ENCODE data around the gene FOXN1. TPM values are rescaled to one million over a fixed set of nuclear protein-coding genes. Genes with fewer than 3 reads are reported as not detected.
A peak's percentile ranks its signal among the peaks of the same experiment; 100 is the strongest.

Gene FOXN1
- total and polyA plus RNA-seq, 12 donors: not detected

DNA sequence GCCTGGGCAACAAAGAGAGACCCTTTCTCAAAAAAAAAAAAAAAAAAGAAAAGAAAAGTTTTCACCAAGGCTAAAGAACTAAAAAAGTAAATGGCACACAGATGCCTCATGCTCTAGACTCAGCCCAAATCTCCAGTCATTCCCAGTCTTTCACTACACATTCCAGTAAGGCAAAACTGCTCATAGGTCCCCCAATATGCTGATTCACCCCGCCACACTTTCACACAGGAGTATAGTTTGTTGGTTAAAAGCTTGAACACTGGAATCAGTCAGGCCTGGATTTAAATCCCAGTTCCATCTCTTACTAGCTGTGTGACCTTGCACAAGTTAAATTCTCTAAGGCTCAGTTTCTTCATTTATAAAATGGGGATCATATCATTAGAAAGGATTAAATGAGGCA lies 63.3 kb downstream of the FOXN1 start:
- no peak for TF ChIP-seq CTCF (IDR thresholded peaks at IDR 0.05)
- H3K36me3 ChIP-seq: peaks cover 0 to 44% (median 0%) of the 10 kb centered on the region in 9 donors
- intact Hi-C loops (cut with DNase I): no loop called here
- no peak for ATAC-seq
- WGBS, 2 donors: 97 to 100% methylated on average over 1 of the region's 1 CpG
- H3K27me3 ChIP-seq: no peaks in the 10 kb centered on the region
- H3K9me3 ChIP-seq: no peaks in the 10 kb centered on the region
- H3K27ac ChIP-seq: no peak overlapping the region
- DNase-seq: no peak
- no peak overlapping the region for H3K4me3 ChIP-seq
- H3K4me1 ChIP-seq: peaks cover 5 to 60% (median 38%) of the 10 kb centered on the region in 9 donors

DNA sequence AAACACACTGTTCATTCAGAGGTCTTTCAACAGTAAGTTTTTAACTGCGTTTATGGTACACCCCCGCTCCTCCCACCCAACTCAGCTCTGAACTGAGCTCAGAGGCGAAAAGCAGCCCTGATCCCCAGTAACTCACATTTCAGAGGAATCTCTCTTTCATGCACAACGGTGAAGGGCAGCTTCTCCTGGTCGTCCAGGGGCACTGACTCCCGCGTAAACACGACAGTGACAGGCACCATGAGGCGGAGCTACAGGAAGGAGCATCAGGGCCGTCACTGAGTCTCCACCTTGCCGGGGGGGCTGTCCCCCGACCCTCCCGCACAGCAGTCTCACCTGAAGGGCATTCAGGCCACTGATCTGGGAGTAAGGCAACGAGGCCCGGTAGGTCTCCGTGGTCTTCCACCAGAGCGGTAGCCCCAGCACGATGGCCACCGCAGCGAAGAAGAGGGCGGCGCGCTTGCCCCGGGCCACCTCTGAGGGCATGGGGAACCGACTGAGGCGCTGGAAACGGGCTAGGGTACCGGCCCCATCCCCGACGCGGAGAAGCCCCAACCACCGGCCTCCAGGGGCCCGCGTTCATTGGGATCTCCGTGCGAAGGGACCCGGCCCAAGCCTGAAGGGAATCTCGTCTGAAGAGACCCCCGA lies 64.7 kb downstream of the FOXN1 start:
- Histone ChIP-seq H3K36me3 (peaks cover 0 to 39% (median 0%) of the 10 kb centered on the region in 9 donors), H3K4me3 (peak overlapping the region; percentile 78 to 99 (median 97)), H3K27me3 (no peaks in the 10 kb centered on the region), H3K4me1 (peaks cover 5 to 60% (median 43%) of the 10 kb centered on the region in 9 donors), H3K9me3 (no peaks in the 10 kb centered on the region), H3K27ac (peak overlapping the region in 9 of 10 donors; percentile 83 to 92 (median 87))
- DNase-seq (peak in 1 of 2 donors; percentile 19), ATAC-seq (peak; percentile 4 to 29 (median 9))
- no peak for TF ChIP-seq CTCF (IDR thresholded peaks at IDR 0.05)
- 1% methylated on average over 39 of the region's 39 CpGs for WGBS, 2 donors
- intact Hi-C loops (cut with DNase I): loop anchor here in 1 of 10 donors (2.0 kb wide), 1 partner anchor 18 kb away; the partner anchor contains the start of gene UNC119

- no peaks in the 10 kb centered on the region for H3K9me3 ChIP-seq
- WGBS, 2 donors: 1% methylated on average over 49 of the region's 49 CpGs
- H3K4me3 ChIP-seq: peak within 1 kb of the TSS; percentile 78 to 99 (median 97)
- TF ChIP-seq CTCF (IDR thresholded peaks at IDR 0.05): peak in 1 of 9 donors; percentile 11
- peak; percentile 87 to 97 (median 95) for ATAC-seq
- peaks cover 5 to 59% (median 43%) of the 10 kb centered on the region in 9 donors for H3K4me1 ChIP-seq
- peak within 1 kb of the TSS; percentile 26 to 92 (median 86) for H3K27ac ChIP-seq
- intact Hi-C loops (cut with DNase I): loop anchor here in 1 of 10 donors (2.0 kb wide), 1 partner anchor 19 kb away; the partner anchor contains the start of gene UNC119
- peak; percentile 95 to 96 for DNase-seq
- H3K27me3 ChIP-seq: no peaks in the 10 kb centered on the region
- peaks cover 0 to 34% (median 0%) of the 10 kb centered on the region in 9 donors for H3K36me3 ChIP-seq
Measured at GRCh38 chr17:28571361-28572122, 65.4 kb downstream of the FOXN1 start, which contains the start of gene PIGS. TSS of gene PIGS (minus strand) at chr17:28571524. CDS start at chr17:28571496, 28 bp downstream.
